PFSK-1 (cell line): Measurements from ENCODE around the gene JAK2.

Source experiments
- FOXP2 ChIP-seq: optimal IDR thresholded peaks from 2 replicates; pipeline ENCODE3; 2011; ENCODE audit warnings: borderline replicate concordance, control low read depth, inconsistent platforms; ENCODE audit not compliant: insufficient read depth; ENCODE audit errors: extremely low read length, extremely low read depth
- POLR2AphosphoS5 ChIP-seq: IDR thresholded peaks from 2 replicates; pipeline ENCODE4 v1.6.1; 2012; ENCODE audit warnings: low read depth, mild to moderate bottlenecking, control low read depth, low read length, moderate library complexity
- SIN3A ChIP-seq: IDR thresholded peaks from 2 replicates; pipeline ENCODE4 v1.6.1; 2012; ENCODE audit warnings: mild to moderate bottlenecking, low read length, moderate library complexity, borderline replicate concordance; ENCODE audit not compliant: insufficient read depth
- TAF1 ChIP-seq: IDR thresholded peaks from 2 replicates; pipeline ENCODE4 v1.6.1; 2012; ENCODE audit warnings: low read length, control low read depth, borderline replicate concordance; ENCODE audit not compliant: insufficient read depth
- TF ChIP-seq, protein P1 (sequence below), 2 experiments: IDR thresholded peaks; 2 replicates each; pipeline versions ENCODE4 v1.6.1 to v1.8.0; 2011 to 2012; ENCODE audit warnings: low read depth in 2 of 2, low read length in 2 of 2, control low read depth in 1 of 2, inconsistent platforms in 1 of 2, mild to moderate bottlenecking in 1 of 2, moderate library complexity in 1 of 2; ENCODE audit not compliant: insufficient read depth in 1 of 2

The JAK2 gene

DNA sequence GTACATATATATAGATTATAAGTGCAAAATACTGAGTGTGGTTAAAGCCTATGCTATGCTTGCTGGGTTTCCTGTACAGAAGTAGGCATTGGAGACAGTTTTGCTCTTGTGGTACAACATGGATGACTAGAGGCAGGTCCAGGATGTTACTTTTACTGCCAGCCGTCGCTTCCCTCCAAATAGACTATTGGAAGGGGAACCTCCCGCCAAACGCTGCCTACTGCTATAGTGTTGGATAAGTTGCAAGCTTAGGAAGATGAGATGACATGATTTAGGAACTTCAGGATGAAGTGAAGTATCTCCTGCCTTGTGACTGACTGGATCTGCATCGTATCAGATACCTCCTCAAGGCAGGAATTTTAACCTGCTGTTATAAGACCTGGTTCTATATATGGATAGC is 30.9 kb downstream of the JAK2 start:
- TF ChIP-seq SIN3A (no peak), POLR2AphosphoS5 (no peak), TAF1 (no peak), FOXP2 (no peak)
- TF ChIP-seq, protein P1, sequence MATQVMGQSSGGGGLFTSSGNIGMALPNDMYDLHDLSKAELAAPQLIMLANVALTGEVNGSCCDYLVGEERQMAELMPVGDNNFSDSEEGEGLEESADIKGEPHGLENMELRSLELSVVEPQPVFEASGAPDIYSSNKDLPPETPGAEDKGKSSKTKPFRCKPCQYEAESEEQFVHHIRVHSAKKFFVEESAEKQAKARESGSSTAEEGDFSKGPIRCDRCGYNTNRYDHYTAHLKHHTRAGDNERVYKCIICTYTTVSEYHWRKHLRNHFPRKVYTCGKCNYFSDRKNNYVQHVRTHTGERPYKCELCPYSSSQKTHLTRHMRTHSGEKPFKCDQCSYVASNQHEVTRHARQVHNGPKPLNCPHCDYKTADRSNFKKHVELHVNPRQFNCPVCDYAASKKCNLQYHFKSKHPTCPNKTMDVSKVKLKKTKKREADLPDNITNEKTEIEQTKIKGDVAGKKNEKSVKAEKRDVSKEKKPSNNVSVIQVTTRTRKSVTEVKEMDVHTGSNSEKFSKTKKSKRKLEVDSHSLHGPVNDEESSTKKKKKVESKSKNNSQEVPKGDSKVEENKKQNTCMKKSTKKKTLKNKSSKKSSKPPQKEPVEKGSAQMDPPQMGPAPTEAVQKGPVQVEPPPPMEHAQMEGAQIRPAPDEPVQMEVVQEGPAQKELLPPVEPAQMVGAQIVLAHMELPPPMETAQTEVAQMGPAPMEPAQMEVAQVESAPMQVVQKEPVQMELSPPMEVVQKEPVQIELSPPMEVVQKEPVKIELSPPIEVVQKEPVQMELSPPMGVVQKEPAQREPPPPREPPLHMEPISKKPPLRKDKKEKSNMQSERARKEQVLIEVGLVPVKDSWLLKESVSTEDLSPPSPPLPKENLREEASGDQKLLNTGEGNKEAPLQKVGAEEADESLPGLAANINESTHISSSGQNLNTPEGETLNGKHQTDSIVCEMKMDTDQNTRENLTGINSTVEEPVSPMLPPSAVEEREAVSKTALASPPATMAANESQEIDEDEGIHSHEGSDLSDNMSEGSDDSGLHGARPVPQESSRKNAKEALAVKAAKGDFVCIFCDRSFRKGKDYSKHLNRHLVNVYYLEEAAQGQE (IDR thresholded peaks at IDR 0.05; ENCODE audit: insufficient read depth in 1 of 2, low read depth in 2 of 2, low read length in 2 of 2), result no peak

DNA sequence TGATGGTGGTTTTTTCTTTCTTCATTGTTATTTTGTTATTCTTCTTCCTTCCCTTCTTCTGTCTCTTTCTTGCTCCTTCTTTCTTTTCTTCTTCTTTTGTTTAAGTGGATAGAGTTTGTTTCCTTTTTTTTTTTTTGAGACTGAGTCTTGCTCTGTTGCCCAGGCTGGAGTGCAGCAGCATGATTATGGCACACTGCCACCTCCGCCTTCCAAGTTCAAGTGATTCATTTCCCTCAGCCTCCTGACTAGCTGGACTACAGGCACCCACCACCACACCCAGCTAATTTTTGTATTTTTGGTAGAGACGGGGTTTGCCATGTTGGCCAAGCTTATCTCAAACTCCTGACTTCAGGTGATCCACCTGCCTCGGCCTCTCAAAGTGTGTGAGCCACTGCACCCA is 40.3 kb downstream of the JAK2 start:
- TF ChIP-seq TAF1 (no peak), FOXP2 (no peak)
- TF ChIP-seq, protein P1 (IDR thresholded peaks at IDR 0.05; ENCODE audit: insufficient read depth in 1 of 2, low read depth in 2 of 2, low read length in 2 of 2), result no peak

DNA sequence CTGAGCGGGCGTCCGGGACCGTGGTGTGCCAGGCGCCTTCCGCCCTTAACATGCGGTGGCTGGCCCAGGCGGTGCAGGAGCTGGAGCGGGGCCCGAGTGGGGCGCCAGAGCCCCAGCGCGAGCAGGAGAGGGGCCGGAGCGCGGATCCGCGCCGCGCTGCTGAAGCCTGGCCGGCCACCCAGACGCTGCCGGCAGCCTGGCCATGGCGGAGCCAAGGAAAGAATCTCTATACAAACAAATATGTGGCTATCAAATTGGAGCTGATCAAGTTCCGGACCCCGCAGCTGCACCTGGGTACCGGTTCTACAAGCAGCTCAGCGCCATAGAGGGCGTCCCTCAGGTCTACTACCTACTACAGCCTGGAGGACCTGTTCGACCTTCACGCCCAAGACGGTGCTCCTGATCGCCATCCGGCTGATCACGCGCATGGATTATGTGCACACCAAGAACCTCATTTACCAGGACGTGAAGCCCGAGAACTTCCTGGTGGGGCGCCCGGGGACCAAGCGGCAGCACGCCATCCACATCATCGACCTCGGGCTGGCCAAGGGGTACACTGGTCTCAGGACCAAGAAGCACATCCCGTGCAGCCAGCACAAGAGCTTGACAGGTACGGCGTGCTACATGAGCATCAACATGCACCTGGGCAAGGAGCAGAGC is 55.8 kb downstream of the JAK2 start:
- TF ChIP-seq FOXP2 (no peak), TAF1 (no peak), SIN3A (no peak), POLR2AphosphoS5 (no peak)
- TF ChIP-seq, protein P1 (IDR thresholded peaks at IDR 0.05; ENCODE audit: insufficient read depth in 1 of 2, low read depth in 2 of 2, low read length in 2 of 2), result no peak

DNA sequence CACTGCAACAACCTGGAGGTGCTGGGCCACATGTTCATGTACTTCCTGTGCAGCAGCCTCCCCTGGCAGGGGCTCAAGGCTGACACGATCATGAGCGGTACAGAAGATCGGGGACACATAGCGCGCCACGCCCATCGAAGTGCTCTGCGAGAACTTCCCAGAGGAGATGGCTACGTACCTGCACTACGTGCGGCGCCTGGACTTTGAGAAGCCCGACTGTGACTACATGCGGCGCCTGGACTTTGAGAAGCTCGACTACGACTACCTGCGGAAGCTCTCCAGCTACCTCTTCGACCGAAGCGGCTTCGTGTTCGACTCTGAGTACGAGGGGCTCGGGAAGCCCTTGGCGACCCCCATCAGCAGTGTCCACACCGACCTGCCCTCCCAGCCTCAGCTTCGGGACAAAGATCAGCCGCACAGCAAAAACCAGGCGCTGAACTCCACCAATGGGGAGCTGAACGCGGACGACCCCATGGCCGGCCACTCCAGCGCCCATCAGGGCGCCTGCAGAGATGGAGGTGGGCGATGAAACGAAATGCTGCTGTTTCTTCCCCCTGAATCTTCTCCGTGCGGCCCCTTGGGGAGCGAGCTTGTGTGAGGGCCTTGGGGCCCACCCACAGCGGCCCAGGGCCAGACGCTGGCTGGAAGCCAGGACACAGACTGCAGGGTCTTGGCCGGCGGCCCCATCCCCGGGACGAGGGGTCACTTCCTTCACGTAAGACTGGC is 56.5 kb downstream of the JAK2 start:
- TF ChIP-seq, protein P1 (IDR thresholded peaks at IDR 0.05; ENCODE audit: insufficient read depth in 1 of 2, low read depth in 2 of 2, low read length in 2 of 2), result no peak
- no peak for TF ChIP-seq POLR2AphosphoS5
- no peak for TF ChIP-seq TAF1
- TF ChIP-seq FOXP2, result no peak
- TF ChIP-seq SIN3A, result no peak

DNA sequence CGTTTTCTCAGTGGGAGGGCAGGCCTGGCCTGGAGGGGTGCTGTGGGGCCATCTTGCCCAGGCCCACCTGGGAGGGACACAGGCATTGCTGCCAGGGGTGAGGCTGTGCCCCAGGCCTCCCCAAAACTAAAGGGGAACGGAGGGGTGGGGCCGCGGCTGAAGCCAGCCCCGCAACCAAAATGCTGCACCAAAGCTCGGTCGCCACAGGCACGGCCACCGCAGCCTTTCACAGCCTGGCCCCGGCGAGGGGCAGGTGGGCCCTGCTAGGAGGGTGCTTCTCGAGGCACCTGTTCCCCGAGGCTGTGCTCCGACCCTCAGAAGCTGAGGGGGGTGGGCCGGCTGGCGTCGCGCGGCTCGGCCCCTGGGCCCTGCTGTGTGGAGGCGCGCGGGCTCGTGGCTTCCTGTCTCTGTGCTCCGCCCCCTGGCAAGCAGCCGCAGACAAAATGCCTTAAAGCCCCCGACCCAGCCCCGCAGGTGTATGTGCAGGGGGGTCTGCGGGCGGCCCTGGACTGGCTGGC is 57.6 kb downstream of the JAK2 start:
- no peak for TF ChIP-seq SIN3A
- TF ChIP-seq, protein P1 (IDR thresholded peaks at IDR 0.05; ENCODE audit: insufficient read depth in 1 of 2, low read depth in 2 of 2, low read length in 2 of 2), result no peak
- TF ChIP-seq FOXP2, result no peak
- TF ChIP-seq POLR2AphosphoS5, result no peak
- no peak for TF ChIP-seq TAF1
